ENCODE results near the gene COL23A1.

- TF ChIP-seq, protein P1, sequence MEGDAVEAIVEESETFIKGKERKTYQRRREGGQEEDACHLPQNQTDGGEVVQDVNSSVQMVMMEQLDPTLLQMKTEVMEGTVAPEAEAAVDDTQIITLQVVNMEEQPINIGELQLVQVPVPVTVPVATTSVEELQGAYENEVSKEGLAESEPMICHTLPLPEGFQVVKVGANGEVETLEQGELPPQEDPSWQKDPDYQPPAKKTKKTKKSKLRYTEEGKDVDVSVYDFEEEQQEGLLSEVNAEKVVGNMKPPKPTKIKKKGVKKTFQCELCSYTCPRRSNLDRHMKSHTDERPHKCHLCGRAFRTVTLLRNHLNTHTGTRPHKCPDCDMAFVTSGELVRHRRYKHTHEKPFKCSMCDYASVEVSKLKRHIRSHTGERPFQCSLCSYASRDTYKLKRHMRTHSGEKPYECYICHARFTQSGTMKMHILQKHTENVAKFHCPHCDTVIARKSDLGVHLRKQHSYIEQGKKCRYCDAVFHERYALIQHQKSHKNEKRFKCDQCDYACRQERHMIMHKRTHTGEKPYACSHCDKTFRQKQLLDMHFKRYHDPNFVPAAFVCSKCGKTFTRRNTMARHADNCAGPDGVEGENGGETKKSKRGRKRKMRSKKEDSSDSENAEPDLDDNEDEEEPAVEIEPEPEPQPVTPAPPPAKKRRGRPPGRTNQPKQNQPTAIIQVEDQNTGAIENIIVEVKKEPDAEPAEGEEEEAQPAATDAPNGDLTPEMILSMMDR (conservative IDR thresholded peaks at IDR 0.05 in 1 of 2, IDR thresholded peaks at IDR 0.05 in 1 of 2; ENCODE audit: low read depth in 1 of 2, low read length in 2 of 2), result no peak
- no peak for TF ChIP-seq EZH2 (IDR thresholded peaks at IDR 0.05; ENCODE audit: low read length, missing control alignments)
These were observed 64.1 kb downstream of the COL23A1 start for GRCh38 chr5:178525906-178526732.

Measured in fibroblast of lung (primary cell).